Esophagus muscularis mucosa (tissue), 4 donors: ENCODE data around the gene PRKCH.

Experiments
- EP300 ChIP-seq: sonication (generic); formaldehyde crosslinking; IDR thresholded peaks from one replicate; pipeline ENCODE4 v1.6.1; 2017; ENCODE audit warnings: antibody characterized with exemption
- POLR2A ChIP-seq: fragments of 450-650 bp; IDR thresholded peaks from one replicate; pipeline ENCODE4 v1.6.1; 2017; ENCODE audit warnings: antibody characterized with exemption, moderate library complexity, mild to moderate bottlenecking, low read depth
- TF ChIP-seq, protein P1 (sequence below), 3 experiments: fragments of 200-600 bp in 2 of 3; fragments of 450-650 bp in 1 of 3; sonication (generic) in 2 of 3; IDR thresholded peaks; one replicate each; pipeline ENCODE4 v1.5.1; 2017 to 2019; ENCODE audit warnings: antibody characterized with exemption in 3 of 3, mild to moderate bottlenecking in 2 of 3, moderate library complexity in 1 of 3

DNA sequence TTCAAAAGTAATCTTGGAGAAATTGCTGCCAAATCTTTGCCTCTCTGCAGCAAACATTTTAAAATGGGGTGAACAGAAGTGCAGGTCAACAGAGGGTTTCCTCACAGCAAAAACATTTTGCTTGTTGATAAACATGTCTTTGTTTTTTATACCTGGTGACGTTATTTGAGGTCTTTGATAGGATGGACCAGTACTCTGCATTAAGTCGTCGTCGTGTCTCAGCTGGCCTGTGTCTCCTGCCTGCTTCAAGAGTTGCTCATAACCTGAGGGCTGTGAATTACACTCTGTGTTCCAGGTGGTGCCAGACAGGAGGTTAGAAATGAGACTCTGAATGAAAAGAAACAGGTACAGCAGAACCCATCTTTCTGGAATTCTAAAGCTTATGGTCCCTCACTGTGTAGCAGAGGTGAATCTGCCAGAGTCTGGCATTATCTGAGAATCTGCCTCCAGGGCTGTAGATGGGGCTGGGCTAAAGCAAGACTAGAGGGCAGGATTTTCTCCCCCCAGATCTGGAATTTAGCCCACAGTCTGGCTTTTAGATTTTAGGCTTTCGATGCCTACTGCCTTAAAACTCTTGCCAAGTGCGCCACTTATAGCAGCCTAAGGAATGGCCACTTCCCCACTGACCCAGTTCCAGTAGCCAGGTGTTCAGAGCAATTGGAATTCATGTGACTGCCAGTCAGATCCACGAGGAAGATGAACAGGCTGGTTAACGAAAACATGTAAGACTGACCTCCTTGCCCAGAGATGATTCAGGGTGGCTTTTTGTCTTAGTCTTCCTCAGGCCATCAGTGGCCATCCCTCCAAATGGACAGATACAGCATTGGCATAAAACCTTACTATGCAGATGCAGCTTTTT is 161.2 kb downstream of the PRKCH start:
- TF ChIP-seq POLR2A, result no peak
- TF ChIP-seq EP300, result no peak
- TF ChIP-seq, protein P1, sequence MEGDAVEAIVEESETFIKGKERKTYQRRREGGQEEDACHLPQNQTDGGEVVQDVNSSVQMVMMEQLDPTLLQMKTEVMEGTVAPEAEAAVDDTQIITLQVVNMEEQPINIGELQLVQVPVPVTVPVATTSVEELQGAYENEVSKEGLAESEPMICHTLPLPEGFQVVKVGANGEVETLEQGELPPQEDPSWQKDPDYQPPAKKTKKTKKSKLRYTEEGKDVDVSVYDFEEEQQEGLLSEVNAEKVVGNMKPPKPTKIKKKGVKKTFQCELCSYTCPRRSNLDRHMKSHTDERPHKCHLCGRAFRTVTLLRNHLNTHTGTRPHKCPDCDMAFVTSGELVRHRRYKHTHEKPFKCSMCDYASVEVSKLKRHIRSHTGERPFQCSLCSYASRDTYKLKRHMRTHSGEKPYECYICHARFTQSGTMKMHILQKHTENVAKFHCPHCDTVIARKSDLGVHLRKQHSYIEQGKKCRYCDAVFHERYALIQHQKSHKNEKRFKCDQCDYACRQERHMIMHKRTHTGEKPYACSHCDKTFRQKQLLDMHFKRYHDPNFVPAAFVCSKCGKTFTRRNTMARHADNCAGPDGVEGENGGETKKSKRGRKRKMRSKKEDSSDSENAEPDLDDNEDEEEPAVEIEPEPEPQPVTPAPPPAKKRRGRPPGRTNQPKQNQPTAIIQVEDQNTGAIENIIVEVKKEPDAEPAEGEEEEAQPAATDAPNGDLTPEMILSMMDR (IDR thresholded peaks at IDR 0.05), result no peak
